Duodenal mucosa (tissue), 2 donors: ENCODE results near the gene TMEM217.

Experiments
- H3K27ac ChIP-seq: one replicate; pipeline ENCODE4 v1.7.0; 2013; ENCODE audit warnings: low read depth, low read length
- H3K27me3 ChIP-seq, 2 donors: one replicate each; pipeline ENCODE4 v1.7.0; 2013; ENCODE audit warnings: low read length in 2 of 2, control low read depth in 1 of 2; ENCODE audit not compliant: insufficient read depth in 2 of 2, control insufficient read depth in 1 of 2
- H3K36me3 ChIP-seq, 2 donors: one replicate each; pipeline ENCODE4 v1.7.0; 2013; ENCODE audit warnings: low read length in 2 of 2, control low read depth in 1 of 2; ENCODE audit not compliant: insufficient read depth in 2 of 2, control insufficient read depth in 1 of 2
- H3K4me1 ChIP-seq, 2 donors: one replicate each; pipeline ENCODE4 v1.7.0; 2013; ENCODE audit warnings: low read length in 2 of 2, control low read depth in 1 of 2; ENCODE audit not compliant: insufficient read depth in 2 of 2, control insufficient read depth in 1 of 2
- H3K4me3 ChIP-seq, 2 donors: one replicate each; pipeline ENCODE4 v1.7.0; 2013; ENCODE audit warnings: low read length in 2 of 2, low read depth in 1 of 2
- H3K9ac ChIP-seq, 2 donors: one replicate each; pipeline ENCODE4 v1.7.0; 2013; ENCODE audit warnings: low read length in 2 of 2, low read depth in 1 of 2
- H3K9me3 ChIP-seq, 2 donors: one replicate each; pipeline ENCODE4 v1.7.0; 2013; ENCODE audit warnings: low read length in 2 of 2, control low read depth in 1 of 2; ENCODE audit not compliant: control insufficient read depth in 1 of 2

Gene TMEM217

GRCh38 chr6:37238381-37238780 is 19.6 kb downstream of the TMEM217 start:
- Histone ChIP-seq H3K27me3 (no peaks in the 10 kb centered on the region), H3K9me3 (no peaks in the 10 kb centered on the region), H3K4me1 (peaks cover 5 to 17% of the 10 kb centered on the region in 2 donors), H3K4me3 (no peak overlapping the region), H3K27ac (no peak overlapping the region), H3K36me3 (no peaks in the 10 kb centered on the region), H3K9ac (no peak overlapping the region)

- H3K27ac ChIP-seq, result no peak overlapping the region
- no peaks in the 10 kb centered on the region for H3K36me3 ChIP-seq
- no peak overlapping the region for H3K4me3 ChIP-seq
- H3K9me3 ChIP-seq, result no peaks in the 10 kb centered on the region
- no peak overlapping the region for H3K9ac ChIP-seq
- H3K4me1 ChIP-seq, result peaks cover 5 to 16% of the 10 kb centered on the region in 2 donors
- no peaks in the 10 kb centered on the region for H3K27me3 ChIP-seq
Observed at GRCh38 chr6:37237789-37238188, 20.2 kb downstream of the TMEM217 start.

- Histone ChIP-seq H3K4me3 (no peak overlapping the region), H3K27ac (no peak overlapping the region), H3K36me3 (no peaks in the 10 kb centered on the region), H3K27me3 (no peaks in the 10 kb centered on the region), H3K9ac (no peak overlapping the region), H3K4me1 (peaks cover 5 to 11% of the 10 kb centered on the region in 2 donors), H3K9me3 (no peaks in the 10 kb centered on the region)
Observed at GRCh38 chr6:37236921-37237320, 21.0 kb downstream of the TMEM217 start.

- Histone ChIP-seq H3K27ac (no peak overlapping the region), H3K4me3 (no peak overlapping the region), H3K9ac (no peak overlapping the region), H3K4me1 (peaks cover 0 to 5% of the 10 kb centered on the region in 2 donors), H3K9me3 (no peaks in the 10 kb centered on the region), H3K36me3 (no peaks in the 10 kb centered on the region), H3K27me3 (no peaks in the 10 kb centered on the region)
Observed at GRCh38 chr6:37233541-37233940, 24.4 kb downstream of the TMEM217 start.

GRCh38 chr6:37232430-37233017 is 25.4 kb downstream of the TMEM217 start:
- H3K27ac ChIP-seq, result no peak overlapping the region
- no peak overlapping the region for H3K4me3 ChIP-seq
- no peaks in the 10 kb centered on the region for H3K27me3 ChIP-seq
- H3K4me1 ChIP-seq, result peaks cover 0 to 5% of the 10 kb centered on the region in 2 donors
- H3K9me3 ChIP-seq, result no peaks in the 10 kb centered on the region
- H3K9ac ChIP-seq, result no peak overlapping the region
- H3K36me3 ChIP-seq, result no peaks in the 10 kb centered on the region

GRCh38 chr6:37230104-37230503 is 27.8 kb downstream of the TMEM217 start:
- Histone ChIP-seq H3K9me3 (no peaks in the 10 kb centered on the region), H3K27ac (no peak overlapping the region), H3K4me1 (peaks cover 0 to 5% of the 10 kb centered on the region in 2 donors), H3K4me3 (no peak overlapping the region), H3K9ac (no peak overlapping the region), H3K27me3 (no peaks in the 10 kb centered on the region), H3K36me3 (no peaks in the 10 kb centered on the region)

- Histone ChIP-seq H3K4me3 (no peak overlapping the region), H3K27me3 (no peaks in the 10 kb centered on the region)
Observed at GRCh38 chr6:37225350-37226169, 32.4 kb downstream of the TMEM217 start.

GRCh38 chr6:37222992-37223391 is 35.0 kb downstream of the TMEM217 start:
- Histone ChIP-seq H3K4me3 (peak overlapping the region; percentile 60 to 77), H3K9ac (no peak overlapping the region), H3K27me3 (no peaks in the 10 kb centered on the region), H3K27ac (no peak overlapping the region), H3K4me1 (peaks cover 5% of the 10 kb centered on the region in 2 donors), H3K9me3 (no peaks in the 10 kb centered on the region), H3K36me3 (no peaks in the 10 kb centered on the region)

More at GRCh38 chr6:37225350-37226169, 32.4 kb downstream of the TMEM217 start:
- no peaks in the 10 kb centered on the region for H3K36me3 ChIP-seq
- H3K9ac ChIP-seq, result no peak overlapping the region
- H3K27ac ChIP-seq, result no peak overlapping the region
- no peaks in the 10 kb centered on the region for H3K9me3 ChIP-seq
- H3K4me1 ChIP-seq, result peaks cover 5 to 10% of the 10 kb centered on the region in 2 donors

- Histone ChIP-seq H3K27ac (no peak overlapping the region), H3K4me1 (peaks cover 5% of the 10 kb centered on the region in 2 donors), H3K4me3 (peak overlapping the region; percentile 60 to 77), H3K27me3 (no peaks in the 10 kb centered on the region), H3K9ac (peak overlapping the region in 1 of 2 donors; percentile 41), H3K9me3 (no peaks in the 10 kb centered on the region), H3K36me3 (no peaks in the 10 kb centered on the region)
Observed at GRCh38 chr6:37222125-37222967, 35.6 kb downstream of the TMEM217 start.
